Vagina (tissue), 2 donors: Measurements from ENCODE around the gene MSL3B.

Experiments used
- DNase-seq, 2 donors: peaks; one replicate each; pipeline ENCODE4 v3.0.0-alpha.2; 2017; ENCODE audit errors: extremely low spot score in 2 of 2
- H3K27ac ChIP-seq: fragments of 200-600 bp; sonication (generic); one replicate; pipeline ENCODE4 v1.5.1; 2019
- H3K27me3 ChIP-seq: fragments of 200-600 bp; sonication (generic); one replicate; pipeline ENCODE4 v1.5.1; 2019
- H3K36me3 ChIP-seq, 2 donors: fragments of 200-600 bp; sonication (generic); one replicate each; pipeline ENCODE4 v1.5.1; 2017 to 2019
- H3K4me1 ChIP-seq: fragments of 200-600 bp; sonication (generic); one replicate; pipeline ENCODE4 v1.5.1; 2019
- H3K4me3 ChIP-seq, 2 donors: fragments of 200-600 bp; sonication (generic); 1 replicate in 1 of 2; 2 replicates in 1 of 2; pipeline ENCODE4 v1.5.1; 2016 to 2019
- H3K9me3 ChIP-seq: fragments of 200-600 bp; sonication (generic); one replicate; pipeline ENCODE4 v1.5.1; 2019
- POLR2A ChIP-seq, 2 donors: fragments of 450-650 bp; IDR thresholded peaks; one replicate each; pipeline ENCODE4 v1.6.1; 2017; ENCODE audit warnings: antibody characterized with exemption in 2 of 2, mild to moderate bottlenecking in 2 of 2, moderate library complexity in 2 of 2
- POLR2AphosphoS5 ChIP-seq, 2 donors: sonication (generic); formaldehyde crosslinking; IDR thresholded peaks; one replicate each; pipeline ENCODE4 v1.9.0; 2017; ENCODE audit warnings: antibody characterized with exemption in 2 of 2, mild to moderate bottlenecking in 2 of 2, low read depth in 1 of 2; ENCODE audit not compliant: insufficient read depth in 1 of 2
- intact Hi-C: fragments of 100-400 bp; cut with DNase I; formaldehyde crosslinking; loops from one replicate; pipeline ENCODE4 v1.15.1; 2023
- TF ChIP-seq, protein P1 (sequence below), 3 experiments: fragments of 450-650 bp in 2 of 3; fragments of 200-600 bp in 1 of 3; sonication (generic) in 1 of 3; IDR thresholded peaks; one replicate each; pipeline ENCODE4 v1.5.1; 2017 to 2019; ENCODE audit warnings: antibody characterized with exemption in 3 of 3, mild to moderate bottlenecking in 2 of 3, moderate library complexity in 2 of 3

Gene MSL3B

DNA sequence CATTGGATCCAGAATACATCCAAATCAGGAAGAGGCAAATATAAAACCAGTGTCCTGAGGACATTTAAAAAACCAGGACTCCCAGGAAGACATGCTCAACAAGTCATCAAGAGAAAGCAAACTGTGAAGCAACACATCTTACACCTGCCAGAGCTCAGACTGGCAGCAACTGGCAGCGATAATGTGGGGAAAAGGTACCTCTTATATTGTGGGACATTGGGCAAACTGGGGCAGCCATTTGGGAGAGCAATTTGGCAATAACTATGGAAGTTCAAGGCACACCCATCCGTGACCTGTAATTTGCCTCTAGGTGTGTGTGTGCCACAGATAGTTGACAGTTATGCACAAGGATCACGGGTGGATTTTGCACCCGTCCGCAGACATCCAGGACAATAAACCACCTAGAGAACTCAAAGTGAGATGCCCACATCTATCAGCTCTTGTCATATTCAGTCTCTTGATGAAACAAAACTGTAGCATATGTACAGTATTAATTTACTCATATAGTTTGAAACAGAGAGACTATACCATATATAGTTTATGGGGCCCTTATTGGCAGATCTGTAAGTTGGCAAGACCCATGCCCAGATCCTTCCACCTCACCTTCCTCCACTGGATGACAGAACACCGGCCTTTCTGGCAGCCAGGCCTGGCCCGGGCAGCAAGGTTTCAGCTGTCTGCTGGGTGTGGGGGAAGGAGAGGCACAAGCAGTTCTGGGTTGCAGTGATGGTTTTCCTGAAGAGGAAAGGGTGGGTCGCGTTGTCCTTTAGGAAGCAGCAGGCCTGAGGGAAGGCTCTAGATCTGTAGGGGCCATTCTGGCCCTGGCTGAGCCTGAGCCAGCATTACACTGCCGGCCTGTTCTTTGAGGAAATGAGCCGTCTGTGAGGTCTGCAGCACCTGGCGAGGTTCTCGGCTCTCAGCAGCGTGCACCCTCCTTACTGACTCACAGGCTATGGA lies 32.7 kb downstream of the MSL3B start:
- TF ChIP-seq POLR2AphosphoS5 (IDR thresholded peaks at IDR 0.05; ENCODE audit: insufficient read depth in 1 of 2, low read depth in 1 of 2) = no peak
- TF ChIP-seq, protein P1, sequence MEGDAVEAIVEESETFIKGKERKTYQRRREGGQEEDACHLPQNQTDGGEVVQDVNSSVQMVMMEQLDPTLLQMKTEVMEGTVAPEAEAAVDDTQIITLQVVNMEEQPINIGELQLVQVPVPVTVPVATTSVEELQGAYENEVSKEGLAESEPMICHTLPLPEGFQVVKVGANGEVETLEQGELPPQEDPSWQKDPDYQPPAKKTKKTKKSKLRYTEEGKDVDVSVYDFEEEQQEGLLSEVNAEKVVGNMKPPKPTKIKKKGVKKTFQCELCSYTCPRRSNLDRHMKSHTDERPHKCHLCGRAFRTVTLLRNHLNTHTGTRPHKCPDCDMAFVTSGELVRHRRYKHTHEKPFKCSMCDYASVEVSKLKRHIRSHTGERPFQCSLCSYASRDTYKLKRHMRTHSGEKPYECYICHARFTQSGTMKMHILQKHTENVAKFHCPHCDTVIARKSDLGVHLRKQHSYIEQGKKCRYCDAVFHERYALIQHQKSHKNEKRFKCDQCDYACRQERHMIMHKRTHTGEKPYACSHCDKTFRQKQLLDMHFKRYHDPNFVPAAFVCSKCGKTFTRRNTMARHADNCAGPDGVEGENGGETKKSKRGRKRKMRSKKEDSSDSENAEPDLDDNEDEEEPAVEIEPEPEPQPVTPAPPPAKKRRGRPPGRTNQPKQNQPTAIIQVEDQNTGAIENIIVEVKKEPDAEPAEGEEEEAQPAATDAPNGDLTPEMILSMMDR (IDR thresholded peaks at IDR 0.05) = no peak
- no peaks in the 10 kb centered on the region for H3K27me3 ChIP-seq
- intact Hi-C loops = no loop called here
- DNase-seq = no peak
- no peaks in the 10 kb centered on the region for H3K4me1 ChIP-seq
- no peak overlapping the region for H3K4me3 ChIP-seq
- no peaks in the 10 kb centered on the region for H3K9me3 ChIP-seq
- no peaks in the 10 kb centered on the region for H3K36me3 ChIP-seq
- no peak overlapping the region for H3K27ac ChIP-seq

DNA sequence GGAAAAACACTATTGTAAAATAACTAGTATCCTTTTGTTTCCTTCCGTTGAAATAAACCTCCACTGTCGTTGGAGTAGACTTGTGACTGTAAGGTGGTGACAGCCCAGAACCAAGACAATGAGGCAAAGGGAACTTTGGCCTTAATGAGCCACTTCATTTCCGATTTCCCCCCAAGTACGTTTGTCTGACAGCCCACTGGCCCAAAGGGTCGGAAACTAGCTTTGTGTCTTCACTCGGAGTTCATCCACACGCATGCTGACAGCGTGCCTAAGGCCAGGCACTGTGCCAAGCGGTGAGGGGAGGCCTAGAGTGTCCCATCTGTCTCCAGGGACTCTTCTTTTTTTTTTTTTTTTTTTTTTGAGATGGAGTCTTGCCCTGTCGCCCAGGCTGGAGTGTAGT lies 34.8 kb downstream of the MSL3B start:
- no peaks in the 10 kb centered on the region for H3K9me3 ChIP-seq
- intact Hi-C loops = no loop called here
- no peak overlapping the region for H3K27ac ChIP-seq
- H3K4me3 ChIP-seq = no peak overlapping the region
- no peaks in the 10 kb centered on the region for H3K4me1 ChIP-seq
- no peaks in the 10 kb centered on the region for H3K36me3 ChIP-seq
- TF ChIP-seq POLR2AphosphoS5 (IDR thresholded peaks at IDR 0.05; ENCODE audit: insufficient read depth in 1 of 2, low read depth in 1 of 2) = no peak
- TF ChIP-seq, protein P1 (IDR thresholded peaks at IDR 0.05) = no peak
- TF ChIP-seq POLR2A (IDR thresholded peaks at IDR 0.05) = no peak
- no peaks in the 10 kb centered on the region for H3K27me3 ChIP-seq
- no peak for DNase-seq

DNA sequence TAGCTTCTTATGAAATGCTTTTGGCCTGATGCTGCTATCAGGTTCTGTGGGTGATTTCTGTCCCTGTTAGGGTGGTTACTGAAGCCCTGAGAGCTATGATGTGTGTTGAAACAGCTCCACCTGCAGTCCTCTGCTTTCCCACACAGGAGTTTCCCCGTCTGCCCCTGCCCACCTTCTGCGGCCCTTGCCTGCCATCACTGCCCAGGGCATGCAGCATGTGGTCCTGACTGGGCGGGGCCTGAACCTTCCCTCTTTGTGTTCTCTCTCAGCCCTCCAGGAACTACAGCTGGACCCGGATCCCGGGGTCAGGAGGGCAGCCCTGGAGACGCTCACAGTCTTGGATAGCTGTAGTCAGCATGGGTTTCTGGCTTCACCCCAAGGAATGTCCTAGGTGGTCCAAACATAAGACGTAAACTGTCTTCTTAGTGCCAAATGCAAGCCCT lies 35.3 kb downstream of the MSL3B start:
- no peak for DNase-seq

DNA sequence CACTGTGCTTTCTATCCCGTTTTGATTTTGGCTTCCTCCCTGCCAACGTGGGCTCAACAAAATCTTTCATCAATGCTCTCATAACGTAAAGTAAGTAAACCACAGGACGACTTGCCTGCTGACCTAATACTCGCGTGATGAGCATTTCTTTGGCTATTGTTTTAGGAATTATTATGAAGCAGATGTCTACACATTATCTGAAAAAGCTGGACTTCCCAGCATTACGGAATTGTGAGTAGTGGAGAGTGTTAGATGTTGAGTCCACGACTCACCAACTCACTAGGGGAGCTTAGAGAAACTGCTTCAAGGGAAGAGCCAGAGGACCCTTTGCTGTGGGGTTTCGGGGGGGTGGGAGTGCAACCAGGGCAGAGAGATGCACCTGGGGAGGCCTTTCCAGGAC lies 35.8 kb downstream of the MSL3B start:
- TF ChIP-seq, protein P1 (IDR thresholded peaks at IDR 0.05) = no peak
- TF ChIP-seq POLR2AphosphoS5 (IDR thresholded peaks at IDR 0.05; ENCODE audit: insufficient read depth in 1 of 2, low read depth in 1 of 2) (no peak), POLR2A (IDR thresholded peaks at IDR 0.05) (no peak)
- no peak for DNase-seq
- Histone ChIP-seq H3K27ac (no peak overlapping the region), H3K27me3 (no peaks in the 10 kb centered on the region), H3K4me3 (no peak overlapping the region), H3K4me1 (no peaks in the 10 kb centered on the region), H3K36me3 (no peaks in the 10 kb centered on the region), H3K9me3 (no peaks in the 10 kb centered on the region)
- intact Hi-C loops = no loop called here

More for the DNA sequence above, 35.3 kb downstream of the MSL3B start:
- Histone ChIP-seq H3K4me1 (no peaks in the 10 kb centered on the region), H3K36me3 (no peaks in the 10 kb centered on the region), H3K27me3 (no peaks in the 10 kb centered on the region), H3K27ac (no peak overlapping the region), H3K9me3 (no peaks in the 10 kb centered on the region), H3K4me3 (no peak overlapping the region)
- intact Hi-C loops = no loop called here
- TF ChIP-seq POLR2AphosphoS5 (IDR thresholded peaks at IDR 0.05; ENCODE audit: insufficient read depth in 1 of 2, low read depth in 1 of 2) (no peak), POLR2A (IDR thresholded peaks at IDR 0.05) (no peak)
- TF ChIP-seq, protein P1 (IDR thresholded peaks at IDR 0.05) = no peak

DNA sequence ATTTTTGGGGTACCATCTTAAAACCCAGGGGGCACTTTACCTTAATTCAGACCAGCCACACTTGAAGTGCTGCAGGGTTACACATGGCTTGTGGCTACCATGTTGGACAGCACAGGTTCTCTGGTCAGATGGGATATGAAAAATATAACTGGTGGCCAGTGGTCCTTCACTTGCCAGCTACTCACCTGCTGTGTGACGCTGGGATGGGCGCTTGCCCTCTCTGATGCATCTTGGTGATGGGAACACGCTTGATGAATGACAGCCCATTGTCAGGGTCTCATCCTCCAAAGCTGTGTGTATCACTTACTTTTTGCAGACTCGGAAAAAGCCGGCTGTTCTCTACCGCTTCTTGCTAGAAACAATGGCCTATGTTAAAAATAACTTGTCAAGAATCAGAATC lies 36.3 kb downstream of the MSL3B start:
- no peaks in the 10 kb centered on the region for H3K4me1 ChIP-seq
- H3K9me3 ChIP-seq = no peaks in the 10 kb centered on the region
- intact Hi-C loops = no loop called here
- H3K27me3 ChIP-seq = no peaks in the 10 kb centered on the region
- no peak for DNase-seq
- TF ChIP-seq, protein P1 (IDR thresholded peaks at IDR 0.05) = no peak
- TF ChIP-seq POLR2A (IDR thresholded peaks at IDR 0.05) (no peak), POLR2AphosphoS5 (IDR thresholded peaks at IDR 0.05; ENCODE audit: insufficient read depth in 1 of 2, low read depth in 1 of 2) (no peak)
- no peaks in the 10 kb centered on the region for H3K36me3 ChIP-seq
- no peak overlapping the region for H3K27ac ChIP-seq
- H3K4me3 ChIP-seq = no peak overlapping the region
